OCI-LY3 (cell line): ENCODE data around the gene BIK.

Experiments used
- CTCF ChIP-seq: fragments of 200-600, 300-600 bp; sonication (generic); IDR thresholded peaks from 2 replicates; pipeline ENCODE4 v1.5.1; 2014; ENCODE audit warnings: antibody characterized with exemption, low read length, low read depth
- EZH2phosphoT487 ChIP-seq: fragments of 200-600 bp; shearing (Covaris generic); IDR thresholded peaks from 2 replicates; pipeline ENCODE4 v1.6.1; 2018; ENCODE audit warnings: antibody characterized with exemption, mixed run types, low read depth

- no peak for TF ChIP-seq CTCF
- no peak for TF ChIP-seq EZH2phosphoT487
These were observed 6.4 kb downstream of the BIK start for GRCh38 chr22:43116932-43117331.
